GM10847 (cell line): ENCODE measurements around the gene FHIT.

Experiments
- POLR2A ChIP-seq: IDR thresholded peaks from 2 replicates; pipeline ENCODE4 v1.6.1; 2011; ENCODE audit not compliant: insufficient read length; ENCODE audit errors: extremely low read depth

The FHIT gene

GRCh38 chr3:59788801-59789200, 1462.5 kb downstream of the FHIT start:
- TF ChIP-seq POLR2A: no peak

DNA sequence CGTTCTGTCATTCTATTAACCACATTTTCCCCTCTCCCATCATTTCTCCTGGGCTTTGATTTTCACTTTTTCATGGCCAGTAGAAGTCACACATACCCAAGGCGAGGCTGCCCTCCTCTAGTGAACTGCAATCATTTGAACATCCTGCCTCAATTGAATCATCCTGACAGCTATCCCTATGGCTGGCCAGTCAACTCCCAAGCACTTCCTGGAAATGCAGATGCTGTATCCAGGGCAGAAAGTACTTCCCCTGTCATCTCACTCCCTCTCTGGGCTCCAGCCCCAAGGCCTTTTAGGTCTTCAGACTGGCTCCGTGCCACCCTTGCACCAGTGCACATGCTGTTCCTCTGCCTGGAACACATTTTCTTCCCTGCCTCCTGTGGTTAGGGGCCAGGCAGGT, 1463.1 kb downstream of the FHIT start:
- no peak for TF ChIP-seq POLR2A

- no peak for TF ChIP-seq POLR2A
These were observed 1464.9 kb downstream of the FHIT start for GRCh38 chr3:59786374-59786773.

DNA sequence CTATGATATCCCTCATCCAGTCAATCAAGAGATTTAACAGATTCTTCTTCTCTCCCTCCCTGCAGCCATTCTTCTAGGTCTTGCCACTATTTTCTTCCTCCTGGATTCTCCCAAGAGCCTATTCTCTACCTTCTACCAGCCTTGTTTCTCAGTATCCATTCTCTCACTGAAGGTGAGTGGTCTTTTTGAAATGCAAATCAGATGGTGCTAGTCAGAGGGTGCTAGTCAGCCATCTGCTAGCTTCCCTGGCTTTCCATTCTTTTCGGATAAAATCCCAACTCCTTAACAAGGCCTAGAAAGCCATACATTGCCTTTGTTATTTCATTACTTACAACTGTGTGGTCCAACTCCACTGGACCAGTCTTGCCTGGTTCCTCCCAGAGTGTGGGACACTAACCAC, 1467.1 kb downstream of the FHIT start:
- TF ChIP-seq POLR2A: no peak

DNA sequence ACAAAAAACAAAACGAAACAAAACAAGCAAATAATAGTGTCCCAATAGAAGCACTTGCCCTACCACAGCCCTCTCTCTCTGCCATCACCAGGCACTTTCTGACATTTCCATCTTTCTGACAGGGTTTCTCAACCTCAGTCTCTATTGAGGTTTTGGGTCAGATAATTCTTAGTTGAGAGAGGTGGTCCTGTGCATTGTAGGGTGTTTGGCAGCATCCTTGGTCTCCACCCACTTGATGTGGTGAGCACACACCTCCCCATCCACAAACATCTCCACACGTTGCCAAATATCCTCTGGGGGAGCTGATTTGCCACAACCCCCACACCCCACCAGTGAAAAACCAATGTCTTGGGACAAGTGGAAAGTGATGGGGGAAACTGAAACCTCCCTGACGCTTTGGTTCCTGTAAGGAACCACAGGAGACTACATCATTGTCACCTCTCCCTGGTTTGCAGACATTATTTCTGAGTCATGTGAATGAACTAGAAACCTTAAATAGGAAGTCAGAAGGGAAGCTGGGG, 1467.7 kb downstream of the FHIT start:
- TF ChIP-seq POLR2A: no peak

DNA sequence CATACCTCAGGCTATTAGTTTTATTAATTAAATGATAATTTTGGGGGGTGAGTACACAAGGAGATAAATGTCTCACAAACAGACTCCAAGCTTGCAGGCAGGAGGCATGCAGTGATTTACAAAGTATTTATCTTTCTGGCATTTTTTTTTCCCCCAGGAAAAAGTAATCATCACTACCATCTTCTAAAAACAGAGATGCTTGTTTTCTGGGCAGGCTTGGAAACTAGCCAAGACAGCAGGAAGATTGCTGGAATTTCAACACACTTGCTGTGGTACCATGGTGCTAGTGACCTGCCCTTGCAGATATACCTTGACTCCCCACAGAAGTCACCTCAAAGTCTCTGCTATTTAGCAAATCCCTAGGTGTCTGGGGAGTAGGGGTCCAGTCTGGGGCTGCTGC, 1468.6 kb downstream of the FHIT start:
- TF ChIP-seq POLR2A: no peak

DNA sequence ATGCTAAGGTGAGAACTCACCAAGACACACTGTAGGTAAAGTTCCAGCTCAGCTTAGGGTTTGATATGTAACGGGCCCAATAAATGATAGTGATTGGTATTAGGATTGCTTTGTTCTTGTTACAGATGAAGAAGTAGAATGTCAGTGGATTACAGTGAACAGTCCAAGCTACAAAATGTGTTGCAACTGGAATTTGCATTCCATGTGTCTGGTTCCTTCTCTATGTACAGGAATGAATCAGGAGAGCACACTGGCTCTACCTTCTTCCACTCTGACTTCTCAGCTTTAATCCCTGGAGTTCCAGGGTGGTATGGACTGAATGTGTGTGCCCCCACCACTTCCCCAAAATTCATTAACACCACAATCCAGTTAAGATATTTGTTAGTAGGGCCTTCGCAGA, 1471.0 kb downstream of the FHIT start:
- no peak for TF ChIP-seq POLR2A

GRCh38 chr3:59779260-59779659, 1472.0 kb downstream of the FHIT start:
- TF ChIP-seq POLR2A: no peak

DNA sequence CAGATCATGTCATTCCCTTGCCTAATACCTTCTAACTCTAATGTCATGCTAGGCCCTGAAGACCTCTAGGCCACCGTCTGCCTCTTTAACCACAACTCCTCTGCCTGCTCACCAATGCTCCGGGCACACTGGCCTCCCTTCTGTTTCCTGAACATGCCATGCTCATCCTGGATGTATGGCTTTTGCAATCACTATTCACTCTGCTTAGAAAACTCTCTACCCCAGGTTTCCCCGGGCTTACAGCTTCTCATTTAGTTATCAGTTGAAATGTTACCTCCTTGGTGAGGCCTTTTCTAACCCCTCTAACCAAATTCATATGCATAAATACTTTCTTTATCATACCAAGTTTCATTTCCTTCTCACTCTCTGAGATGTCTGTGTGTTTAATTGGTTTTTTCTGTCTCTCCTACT, 1473.6 kb downstream of the FHIT start:
- no peak for TF ChIP-seq POLR2A

DNA sequence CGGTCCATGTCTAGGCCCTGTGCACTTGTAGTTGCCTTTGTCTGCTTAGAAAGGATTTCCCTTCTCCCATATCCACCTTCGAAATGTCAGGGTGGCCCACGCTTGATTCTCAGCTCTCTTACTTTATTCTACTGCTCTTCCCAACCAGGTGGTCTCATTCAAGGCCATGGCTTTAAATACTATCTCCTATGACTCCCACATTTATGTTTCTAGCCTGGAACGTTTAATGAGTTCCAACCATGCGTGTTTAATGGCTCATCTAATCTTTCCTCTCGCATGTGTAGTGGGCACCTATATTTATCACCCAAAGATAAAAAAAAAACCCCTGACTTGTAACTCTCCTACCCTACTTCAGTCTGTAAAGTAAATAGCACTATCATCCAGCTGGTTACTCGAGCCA, 1474.2 kb downstream of the FHIT start:
- no peak for TF ChIP-seq POLR2A

DNA sequence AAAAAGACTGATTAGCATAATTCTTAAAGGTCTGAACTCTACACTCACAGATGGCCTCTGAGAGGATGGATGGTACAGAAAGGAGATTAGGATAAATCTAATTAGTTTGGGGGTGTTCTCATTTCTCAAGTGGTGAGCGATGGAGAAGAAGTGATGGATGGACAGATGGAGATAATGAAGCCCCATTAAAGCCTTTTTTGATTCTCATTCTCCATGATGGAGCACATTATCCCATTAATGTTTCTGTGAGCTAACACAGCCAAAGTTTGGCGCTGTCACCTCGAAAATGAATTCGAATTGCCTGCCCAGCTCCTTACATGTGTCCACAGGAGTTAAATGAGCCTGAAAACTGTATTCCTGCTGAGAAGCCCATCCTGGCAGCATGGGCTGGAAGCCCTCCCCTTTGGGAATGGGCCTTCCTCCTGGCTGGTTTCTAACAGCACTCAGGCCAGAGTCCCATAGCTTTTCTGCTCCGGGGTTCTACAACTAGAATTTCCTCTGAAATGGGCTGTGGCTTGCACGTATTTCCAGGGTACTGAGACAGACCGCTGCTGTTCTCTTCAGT, 1475.4 kb downstream of the FHIT start:
- no peak for TF ChIP-seq POLR2A

- no peak for TF ChIP-seq POLR2A
These were observed 1476.1 kb downstream of the FHIT start for GRCh38 chr3:59775106-59775505.

DNA sequence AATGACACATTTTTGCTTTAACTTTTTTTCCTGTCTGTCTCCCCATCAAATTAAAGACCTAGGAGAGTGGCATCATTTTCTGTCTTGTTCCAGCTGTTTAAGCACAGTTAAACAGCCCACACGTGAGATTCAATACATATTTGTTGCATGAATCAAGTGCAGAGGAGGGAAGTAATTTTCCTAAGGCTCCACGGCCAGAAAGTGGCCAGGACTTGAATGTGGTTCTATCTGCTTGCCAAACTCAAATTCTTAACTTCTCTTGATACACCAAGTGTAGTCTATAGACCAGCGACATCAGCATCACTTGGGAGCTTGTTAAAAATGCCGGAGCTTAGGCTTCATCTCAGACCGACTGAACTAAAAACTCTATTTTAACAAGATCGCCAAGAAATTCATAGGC, 1476.6 kb downstream of the FHIT start:
- TF ChIP-seq POLR2A: no peak

DNA sequence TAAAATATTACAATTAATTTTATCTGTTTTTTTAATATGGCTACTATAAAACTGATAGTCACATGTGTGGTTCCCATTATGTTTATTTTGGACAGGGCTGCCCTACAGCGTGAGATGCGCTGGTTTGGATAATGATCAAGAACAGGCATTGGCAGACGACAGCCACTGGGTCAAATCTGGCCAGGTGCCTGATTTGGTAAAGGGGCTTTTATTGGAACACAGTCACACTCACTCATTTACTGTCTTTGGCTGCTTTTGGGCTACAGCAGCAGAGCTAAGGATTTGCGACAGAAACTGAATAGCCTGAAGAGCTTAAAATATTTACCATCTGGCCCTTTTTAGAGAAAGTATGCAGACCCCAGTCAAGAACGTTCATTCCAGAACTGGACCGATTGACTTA, 1477.3 kb downstream of the FHIT start:
- no peak for TF ChIP-seq POLR2A

DNA sequence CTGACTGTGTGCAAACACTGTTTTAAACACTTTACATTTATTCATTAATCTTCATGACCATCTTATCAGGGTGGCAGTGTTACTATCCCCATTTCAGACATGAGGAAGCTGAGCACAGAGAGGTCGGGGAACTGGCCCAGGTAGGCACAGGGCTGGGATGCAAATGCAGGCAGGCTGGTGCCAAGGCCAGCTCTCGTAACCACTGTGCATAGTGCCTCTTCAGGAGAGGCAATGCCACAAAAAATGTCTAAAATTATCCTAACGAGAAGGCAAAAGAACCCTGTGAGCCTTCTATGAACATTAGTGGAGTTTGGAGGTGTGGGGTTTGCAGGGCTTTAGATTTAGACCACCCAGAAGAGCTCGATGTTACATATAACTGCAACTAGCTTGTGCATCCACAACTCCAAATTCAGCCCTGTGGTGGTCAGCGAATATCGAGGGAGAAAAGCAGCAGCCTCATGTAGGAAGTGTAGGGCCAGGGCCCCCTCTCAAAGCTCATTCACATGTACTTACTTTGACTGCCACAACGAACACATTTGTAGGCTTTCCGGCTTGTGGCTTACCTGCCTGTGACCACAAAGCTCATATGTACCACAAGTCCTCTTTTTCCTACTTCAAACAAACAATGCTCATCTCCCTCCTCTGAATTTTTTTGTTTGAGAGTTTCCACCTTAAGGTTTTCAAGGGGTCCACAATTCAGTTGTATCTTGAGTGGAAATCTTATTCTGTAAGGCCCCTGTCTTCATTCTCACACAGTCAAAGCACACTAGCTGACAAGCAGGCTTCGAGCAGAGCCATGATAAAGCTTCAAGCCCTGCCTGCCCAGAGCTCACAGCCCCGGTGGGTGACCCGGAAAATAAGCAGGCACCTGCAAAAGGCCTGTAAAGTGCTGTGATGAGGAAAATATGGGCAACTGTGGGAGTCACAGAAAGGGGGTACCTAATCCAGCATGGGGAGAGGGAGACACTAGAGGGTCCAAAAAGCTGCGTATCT, 1478.5 kb downstream of the FHIT start:
- TF ChIP-seq POLR2A: no peak

DNA sequence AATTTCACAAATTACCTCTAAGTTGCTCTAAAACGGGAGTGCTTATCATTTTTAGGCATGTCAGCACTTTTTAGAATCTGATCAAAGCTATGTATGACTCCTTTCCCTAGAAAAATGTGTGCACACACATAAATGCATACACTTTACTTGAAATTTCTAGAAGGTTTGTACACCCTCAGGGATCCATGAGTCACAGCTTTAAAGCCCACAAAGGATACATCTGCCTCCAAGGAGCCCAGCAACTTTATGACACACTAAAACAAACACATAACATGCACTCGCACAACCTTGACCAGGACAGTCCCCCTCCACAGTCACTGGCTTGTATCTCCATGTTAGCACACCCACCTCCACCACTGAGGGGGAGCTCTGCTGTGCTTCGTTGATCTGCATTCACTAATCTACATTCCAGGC, 1479.5 kb downstream of the FHIT start:
- no peak for TF ChIP-seq POLR2A

DNA sequence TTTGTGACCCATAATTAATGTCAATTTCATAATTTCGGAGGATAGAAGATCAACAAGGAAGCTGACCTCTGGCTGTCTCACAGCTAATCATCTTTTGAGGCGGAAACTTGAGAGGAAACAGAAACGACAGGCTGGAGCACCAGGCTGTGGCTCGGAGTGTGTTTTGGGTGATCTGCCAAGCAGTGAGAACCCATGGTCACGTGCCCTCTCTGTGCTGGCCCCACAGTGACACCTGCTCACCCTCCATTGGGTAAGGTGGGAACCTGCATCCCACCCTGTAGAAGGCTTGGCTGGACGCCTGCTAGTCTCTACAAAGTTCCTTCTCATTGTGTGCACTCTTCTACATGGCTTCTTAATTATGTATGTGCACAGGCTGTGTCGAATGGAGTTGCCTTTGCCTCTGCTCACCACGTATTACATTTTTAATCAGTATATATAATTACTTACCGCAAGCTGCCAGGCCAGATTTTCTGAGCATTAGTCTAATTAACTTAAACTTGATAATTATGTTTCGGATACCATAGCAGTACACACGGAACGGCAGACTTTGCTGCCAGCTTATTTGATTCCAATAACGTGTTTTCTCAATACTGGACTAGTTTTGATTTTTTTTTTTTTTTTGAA, 1482.0 kb downstream of the FHIT start:
- no peak for TF ChIP-seq POLR2A
